Measurements from ENCODE around the gene CDC37L1.

CDC37L1 gene

GRCh38 chr9:4706021-4706420 is 26.7 kb downstream of the CDC37L1 start:
- no peak overlapping the region for H2AFZ ChIP-seq (ENCODE audit: low read depth, low read length)
- no peak overlapping the region for H3K4me3 ChIP-seq (ENCODE audit: low read length)
- peaks cover 58% of the 10 kb centered on the region for H3K36me3 ChIP-seq (ENCODE audit: insufficient read depth, low read length)
- no peaks in the 10 kb centered on the region for H3K9me3 ChIP-seq (ENCODE audit: low read length)
- H3K27me3 ChIP-seq (ENCODE audit: insufficient read depth, low read length): no peaks in the 10 kb centered on the region
- no peaks in the 10 kb centered on the region for H3K4me1 ChIP-seq (ENCODE audit: insufficient read depth, low read length)

- Histone ChIP-seq H3K4me3 (ENCODE audit: low read length) (no peak overlapping the region), H3K4me1 (ENCODE audit: insufficient read depth, low read length) (no peaks in the 10 kb centered on the region), H2AFZ (ENCODE audit: low read depth, low read length) (no peak overlapping the region), H3K9me3 (ENCODE audit: low read length) (no peaks in the 10 kb centered on the region), H3K27me3 (ENCODE audit: insufficient read depth, low read length) (no peaks in the 10 kb centered on the region), H3K36me3 (ENCODE audit: insufficient read depth, low read length) (peaks cover 60% of the 10 kb centered on the region)
Observed at GRCh38 chr9:4706971-4707622, 27.7 kb downstream of the CDC37L1 start.

- no peak overlapping the region for H2AFZ ChIP-seq (ENCODE audit: low read depth, low read length)
- H3K9me3 ChIP-seq (ENCODE audit: low read length): no peaks in the 10 kb centered on the region
- no peaks in the 10 kb centered on the region for H3K4me1 ChIP-seq (ENCODE audit: insufficient read depth, low read length)
- no peaks in the 10 kb centered on the region for H3K27me3 ChIP-seq (ENCODE audit: insufficient read depth, low read length)
- no peak overlapping the region for H3K4me3 ChIP-seq (ENCODE audit: low read length)
- peaks cover 55% of the 10 kb centered on the region for H3K36me3 ChIP-seq (ENCODE audit: insufficient read depth, low read length)
Observed at GRCh38 chr9:4709380-4709779, 30.0 kb downstream of the CDC37L1 start.

- Histone ChIP-seq H3K27me3 (ENCODE audit: insufficient read depth, low read length) (no peaks in the 10 kb centered on the region), H3K4me3 (ENCODE audit: low read length) (no peak overlapping the region), H3K36me3 (ENCODE audit: insufficient read depth, low read length) (peaks cover 65% of the 10 kb centered on the region), H2AFZ (ENCODE audit: low read depth, low read length) (no peak overlapping the region), H3K4me1 (ENCODE audit: insufficient read depth, low read length) (no peaks in the 10 kb centered on the region), H3K9me3 (ENCODE audit: low read length) (no peaks in the 10 kb centered on the region)
Observed at GRCh38 chr9:4713849-4714248, 34.5 kb downstream of the CDC37L1 start.

GRCh38 chr9:4714266-4715016 is 35.1 kb downstream of the CDC37L1 start:
- no peaks in the 10 kb centered on the region for H3K4me1 ChIP-seq (ENCODE audit: insufficient read depth, low read length)
- H2AFZ ChIP-seq (ENCODE audit: low read depth, low read length): no peak overlapping the region
- peaks cover 71% of the 10 kb centered on the region for H3K36me3 ChIP-seq (ENCODE audit: insufficient read depth, low read length)
- H3K9me3 ChIP-seq (ENCODE audit: low read length): no peaks in the 10 kb centered on the region
- H3K4me3 ChIP-seq (ENCODE audit: low read length): no peak overlapping the region
- no peaks in the 10 kb centered on the region for H3K27me3 ChIP-seq (ENCODE audit: insufficient read depth, low read length)

DNA sequence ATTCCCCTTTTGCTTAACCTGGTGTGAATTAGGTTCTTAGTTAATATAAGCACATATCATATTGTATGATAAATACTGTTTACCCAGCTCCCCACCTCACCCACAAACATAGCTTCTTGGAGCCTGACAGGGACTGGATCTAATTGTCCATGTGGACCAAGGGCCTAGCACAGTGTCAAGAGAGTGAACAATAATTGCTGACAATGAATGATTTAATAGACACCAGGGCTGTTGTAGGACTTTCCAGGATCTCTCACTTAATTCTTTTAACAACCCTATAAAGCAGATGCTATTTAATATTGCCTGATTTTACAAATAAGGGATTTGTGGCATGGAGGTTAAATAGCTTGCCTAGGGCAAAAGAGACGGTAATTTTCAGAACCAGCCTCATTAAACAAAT is 36.8 kb downstream of the CDC37L1 start:
- no peak overlapping the region for H2AFZ ChIP-seq (ENCODE audit: low read depth, low read length)
- H3K4me1 ChIP-seq (ENCODE audit: insufficient read depth, low read length): no peaks in the 10 kb centered on the region
- no peaks in the 10 kb centered on the region for H3K9me3 ChIP-seq (ENCODE audit: low read length)
- H3K36me3 ChIP-seq (ENCODE audit: insufficient read depth, low read length): peaks cover 75% of the 10 kb centered on the region
- H3K27me3 ChIP-seq (ENCODE audit: insufficient read depth, low read length): no peaks in the 10 kb centered on the region
- H3K4me3 ChIP-seq (ENCODE audit: low read length): no peak overlapping the region

- Histone ChIP-seq H2AFZ (ENCODE audit: low read depth, low read length) (no peak overlapping the region), H3K4me1 (ENCODE audit: insufficient read depth, low read length) (no peaks in the 10 kb centered on the region), H3K27me3 (ENCODE audit: insufficient read depth, low read length) (no peaks in the 10 kb centered on the region), H3K4me3 (ENCODE audit: low read length) (no peak overlapping the region), H3K9me3 (ENCODE audit: low read length) (no peaks in the 10 kb centered on the region), H3K36me3 (ENCODE audit: insufficient read depth, low read length) (peaks cover 71% of the 10 kb centered on the region)
Observed at GRCh38 chr9:4717815-4718214, 38.4 kb downstream of the CDC37L1 start.

DNA sequence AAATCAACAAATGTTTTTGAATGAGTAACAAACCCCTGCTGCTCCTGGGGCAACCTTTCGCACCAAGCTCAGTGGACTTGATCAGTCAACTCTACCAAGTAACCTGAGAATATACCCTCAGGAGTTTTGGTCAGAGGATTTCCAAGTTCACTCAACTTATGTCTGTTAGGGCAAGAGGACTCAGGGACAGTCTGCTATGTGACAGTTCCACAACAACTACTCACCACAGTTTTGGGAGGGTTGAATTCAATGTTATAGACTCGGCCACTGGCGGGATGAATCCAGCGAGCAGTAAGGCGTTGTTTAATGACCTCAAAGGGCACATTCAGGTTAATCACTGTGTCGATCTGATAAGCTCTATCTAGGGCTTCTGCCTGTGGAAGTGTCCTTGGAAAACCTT is 39.5 kb downstream of the CDC37L1 start:
- no peaks in the 10 kb centered on the region for H3K9me3 ChIP-seq (ENCODE audit: low read length)
- H2AFZ ChIP-seq (ENCODE audit: low read depth, low read length): no peak overlapping the region
- peaks cover 72% of the 10 kb centered on the region for H3K36me3 ChIP-seq (ENCODE audit: insufficient read depth, low read length)
- no peaks in the 10 kb centered on the region for H3K4me1 ChIP-seq (ENCODE audit: insufficient read depth, low read length)
- no peak overlapping the region for H3K4me3 ChIP-seq (ENCODE audit: low read length)
- H3K27me3 ChIP-seq (ENCODE audit: insufficient read depth, low read length): no peaks in the 10 kb centered on the region

- Histone ChIP-seq H3K4me3 (ENCODE audit: low read length) (no peak overlapping the region), H3K27me3 (ENCODE audit: insufficient read depth, low read length) (no peaks in the 10 kb centered on the region), H3K36me3 (ENCODE audit: insufficient read depth, low read length) (peaks cover 58% of the 10 kb centered on the region), H3K4me1 (ENCODE audit: insufficient read depth, low read length) (no peaks in the 10 kb centered on the region), H2AFZ (ENCODE audit: low read depth, low read length) (no peak overlapping the region), H3K9me3 (ENCODE audit: low read length) (no peaks in the 10 kb centered on the region)
Observed at GRCh38 chr9:4721736-4722135, 42.4 kb downstream of the CDC37L1 start.

- peaks cover 29% of the 10 kb centered on the region for H3K36me3 ChIP-seq (ENCODE audit: insufficient read depth, low read length)
- no peak overlapping the region for H2AFZ ChIP-seq (ENCODE audit: low read depth, low read length)
- no peaks in the 10 kb centered on the region for H3K4me1 ChIP-seq (ENCODE audit: insufficient read depth, low read length)
- H3K27me3 ChIP-seq (ENCODE audit: insufficient read depth, low read length): no peaks in the 10 kb centered on the region
- H3K9me3 ChIP-seq (ENCODE audit: low read length): no peaks in the 10 kb centered on the region
- H3K4me3 ChIP-seq (ENCODE audit: low read length): no peak overlapping the region
Observed at GRCh38 chr9:4725706-4726442, 46.5 kb downstream of the CDC37L1 start.

DNA sequence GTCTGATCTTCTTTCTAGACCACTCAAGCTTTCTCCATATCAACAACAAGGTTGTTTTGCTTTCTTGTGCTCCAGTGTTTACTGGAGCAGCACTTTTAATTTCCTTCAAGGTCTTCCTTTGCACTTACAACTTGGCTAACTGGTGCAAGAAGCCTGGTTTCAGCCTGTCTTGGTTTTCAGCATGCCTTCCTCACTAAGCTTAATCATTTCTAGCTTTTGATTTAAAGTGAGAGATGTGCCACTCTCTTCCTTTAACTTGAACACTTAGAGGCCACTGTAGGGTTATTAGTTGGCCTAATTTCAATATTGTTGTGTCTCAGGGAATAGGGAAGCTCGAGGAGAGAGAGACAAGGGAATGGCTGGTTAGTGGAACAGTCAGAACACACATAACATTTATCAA is 48.2 kb downstream of the CDC37L1 start:
- Histone ChIP-seq H3K9me3 (ENCODE audit: low read length) (no peaks in the 10 kb centered on the region), H3K4me3 (ENCODE audit: low read length) (no peak overlapping the region), H3K4me1 (ENCODE audit: insufficient read depth, low read length) (no peaks in the 10 kb centered on the region), H2AFZ (ENCODE audit: low read depth, low read length) (no peak overlapping the region), H3K36me3 (ENCODE audit: insufficient read depth, low read length) (peaks cover 20% of the 10 kb centered on the region), H3K27me3 (ENCODE audit: insufficient read depth, low read length) (no peaks in the 10 kb centered on the region)

- no peaks in the 10 kb centered on the region for H3K9me3 ChIP-seq (ENCODE audit: low read length)
- no peak overlapping the region for H2AFZ ChIP-seq (ENCODE audit: low read depth, low read length)
- H3K36me3 ChIP-seq (ENCODE audit: insufficient read depth, low read length): peaks cover 4% of the 10 kb centered on the region
- H3K4me3 ChIP-seq (ENCODE audit: low read length): no peak overlapping the region
- H3K27me3 ChIP-seq (ENCODE audit: insufficient read depth, low read length): no peaks in the 10 kb centered on the region
- H3K4me1 ChIP-seq (ENCODE audit: insufficient read depth, low read length): no peaks in the 10 kb centered on the region
Observed at GRCh38 chr9:4732890-4733289, 53.5 kb downstream of the CDC37L1 start.

DNA sequence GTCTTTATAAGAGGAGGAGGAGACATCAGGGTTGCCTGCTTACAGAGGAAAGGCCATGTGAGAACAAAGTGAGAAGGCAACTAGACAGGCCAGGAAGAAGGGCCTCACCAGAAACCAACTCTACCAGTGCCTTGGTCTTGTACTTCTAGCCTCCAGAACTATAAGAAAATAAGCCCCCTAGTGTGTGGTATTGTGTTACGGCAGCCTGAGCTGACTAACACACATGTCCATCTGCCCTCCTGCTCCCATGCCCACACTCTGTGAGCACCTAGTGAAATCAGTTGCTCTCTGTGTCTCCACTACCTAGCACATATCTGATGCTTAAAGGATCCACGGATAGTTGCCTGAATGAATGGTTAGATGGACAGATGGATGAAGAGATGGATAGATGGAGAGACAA is 54.8 kb downstream of the CDC37L1 start:
- Histone ChIP-seq H3K36me3 (ENCODE audit: insufficient read depth, low read length) (peaks cover 4% of the 10 kb centered on the region), H3K4me1 (ENCODE audit: insufficient read depth, low read length) (peaks cover 2% of the 10 kb centered on the region)

More for the DNA sequence above, 54.8 kb downstream of the CDC37L1 start:
- Histone ChIP-seq H3K27me3 (ENCODE audit: insufficient read depth, low read length) (no peaks in the 10 kb centered on the region), H3K9me3 (ENCODE audit: low read length) (no peaks in the 10 kb centered on the region), H2AFZ (ENCODE audit: low read depth, low read length) (no peak overlapping the region), H3K4me3 (ENCODE audit: low read length) (no peak overlapping the region)

Measured in neuron (in vitro differentiated cells).